Stimulated activated CD8-positive, alpha-beta memory T cell treated with anti-CD3 and anti-CD28 coated beads, Interleukin-4, amount 100 ng/mL, for 48 hours (primary cell): Measurements from ENCODE around the gene BHLHE23.

Experiments used
- DNase-seq: peaks from one replicate; pipeline ENCODE4 v3.0.0-alpha.2; 2020

BHLHE23 gene

GRCh38 chr20:62986257-62986800 is 20.4 kb downstream of the BHLHE23 start:
- no peak for DNase-seq

GRCh38 chr20:62985444-62985778 is 21.4 kb downstream of the BHLHE23 start:
- no peak for DNase-seq

- no peak for DNase-seq
Measured at GRCh38 chr20:62984666-62985443, 21.9 kb downstream of the BHLHE23 start.

GRCh38 chr20:62983210-62983609 is 23.6 kb downstream of the BHLHE23 start:
- no peak for DNase-seq

- no peak for DNase-seq
Measured at GRCh38 chr20:62982124-62983075, 24.4 kb downstream of the BHLHE23 start.

- peak; percentile 47 for DNase-seq
Measured at GRCh38 chr20:62980970-62981369, 25.8 kb downstream of the BHLHE23 start.

- DNase-seq: no peak
Measured at GRCh38 chr20:62980380-62980960, 26.3 kb downstream of the BHLHE23 start.

GRCh38 chr20:62979876-62980373 is 26.8 kb downstream of the BHLHE23 start:
- no peak for DNase-seq

- no peak for DNase-seq
Measured at GRCh38 chr20:62979310-62979709, 27.5 kb downstream of the BHLHE23 start.

- DNase-seq: no peak
Measured at GRCh38 chr20:62978561-62978943, 28.2 kb downstream of the BHLHE23 start.

GRCh38 chr20:62977613-62978560 is 28.9 kb downstream of the BHLHE23 start:
- DNase-seq: peak; percentile 83

- no peak for DNase-seq
Measured at GRCh38 chr20:62976886-62977285, 29.9 kb downstream of the BHLHE23 start.

GRCh38 chr20:62975812-62976508 is 30.8 kb downstream of the BHLHE23 start:
- no peak for DNase-seq

- DNase-seq: no peak
Measured at GRCh38 chr20:62975251-62975760, 31.5 kb downstream of the BHLHE23 start.

- no peak for DNase-seq
Measured at GRCh38 chr20:62972845-62973745, 33.7 kb downstream of the BHLHE23 start.

GRCh38 chr20:62971950-62972844 is 34.6 kb downstream of the BHLHE23 start:
- DNase-seq: peak; percentile 93

GRCh38 chr20:62971211-62971949 is 35.4 kb downstream of the BHLHE23 start:
- DNase-seq: no peak
